NCI-H1417 treated with DMSO at 0.1 percent for 48 hours (cell line): ENCODE results near the gene FAM114A1.
"Not testable (repeated sequence)": the region's sequence is repeated elsewhere in the genome, so short reads cannot be mapped to it uniquely, and the experiment has no call there.

Source experiments
- DNase-seq: peaks from one replicate; lab custom pipeline; 2025; lab: John Stamatoyannopoulos, UW

The FAM114A1 gene

GRCh38 chr4:38904090-38904666, 36.6 kb downstream of the FAM114A1 start:
- DNase-seq: no peak

- no peak for DNase-seq
Measured at GRCh38 chr4:38904682-38905081, 37.1 kb downstream of the FAM114A1 start.

GRCh38 chr4:38905652-38906385, 38.2 kb downstream of the FAM114A1 start:
- DNase-seq: no peak

- no peak for DNase-seq
Measured at GRCh38 chr4:38907696-38908270, 40.2 kb downstream of the FAM114A1 start.

GRCh38 chr4:38909015-38909414, 41.4 kb downstream of the FAM114A1 start:
- DNase-seq: no peak

GRCh38 chr4:38911257-38911656, 43.7 kb downstream of the FAM114A1 start:
- DNase-seq: no peak

GRCh38 chr4:38914854-38915253, 47.2 kb downstream of the FAM114A1 start:
- DNase-seq: no peak

GRCh38 chr4:38916267-38916666, 48.7 kb downstream of the FAM114A1 start:
- DNase-seq: not testable (repeated sequence)

- no peak for DNase-seq
Measured at GRCh38 chr4:38917481-38918025, 49.9 kb downstream of the FAM114A1 start.

- no peak for DNase-seq
Measured at GRCh38 chr4:38919494-38919893, 51.9 kb downstream of the FAM114A1 start.

- DNase-seq: no peak
Measured at GRCh38 chr4:38920186-38920585, 52.6 kb downstream of the FAM114A1 start.

GRCh38 chr4:38920677-38921076, 53.1 kb downstream of the FAM114A1 start:
- DNase-seq: no peak

GRCh38 chr4:38921151-38921550, 53.5 kb downstream of the FAM114A1 start:
- no peak for DNase-seq

- no peak for DNase-seq
Measured at GRCh38 chr4:38923746-38924145, 56.1 kb downstream of the FAM114A1 start.

- DNase-seq: no peak
Measured at GRCh38 chr4:38924353-38924752, 56.7 kb downstream of the FAM114A1 start.

GRCh38 chr4:38925492-38926413, 58.1 kb downstream of the FAM114A1 start:
- DNase-seq: no peak

- no peak for DNase-seq
Measured at GRCh38 chr4:38926896-38927295, 59.3 kb downstream of the FAM114A1 start.

- DNase-seq: no peak
Measured at GRCh38 chr4:38928568-38928967, 61.0 kb downstream of the FAM114A1 start.

- no peak for DNase-seq
Measured at GRCh38 chr4:38928974-38929373, 61.4 kb downstream of the FAM114A1 start.

GRCh38 chr4:38930204-38930603, 62.6 kb downstream of the FAM114A1 start:
- no peak for DNase-seq

- no peak for DNase-seq
Measured at GRCh38 chr4:38930707-38931106, 63.1 kb downstream of the FAM114A1 start.

- DNase-seq: no peak
Measured at GRCh38 chr4:38931125-38931524, 63.5 kb downstream of the FAM114A1 start.
